ENCODE data around the gene ORC4.
"Not testable (repeated sequence)": the region's sequence is repeated elsewhere in the genome, so short reads cannot be mapped to it uniquely, and the experiment has no call there.

DNA sequence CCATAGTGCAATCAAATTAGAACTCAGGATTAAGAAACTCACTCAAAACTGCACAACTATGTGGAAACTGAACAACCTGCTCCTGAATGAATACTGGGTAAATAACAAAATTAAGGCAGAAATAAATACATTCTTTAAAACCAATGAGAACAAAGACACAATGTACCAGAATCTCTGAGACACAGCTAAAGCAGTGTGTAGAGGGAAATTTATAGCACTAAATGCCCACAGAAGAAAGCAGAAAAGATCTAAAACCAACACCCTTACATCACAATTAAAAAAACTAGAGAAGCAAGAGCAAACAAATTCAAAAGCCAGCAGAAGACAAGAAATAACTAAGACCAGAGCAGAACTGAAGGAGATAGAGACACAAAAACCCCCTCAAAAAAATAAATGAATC lies 18.1 kb downstream of the ORC4 start:
- TF ChIP-seq, protein P1, sequence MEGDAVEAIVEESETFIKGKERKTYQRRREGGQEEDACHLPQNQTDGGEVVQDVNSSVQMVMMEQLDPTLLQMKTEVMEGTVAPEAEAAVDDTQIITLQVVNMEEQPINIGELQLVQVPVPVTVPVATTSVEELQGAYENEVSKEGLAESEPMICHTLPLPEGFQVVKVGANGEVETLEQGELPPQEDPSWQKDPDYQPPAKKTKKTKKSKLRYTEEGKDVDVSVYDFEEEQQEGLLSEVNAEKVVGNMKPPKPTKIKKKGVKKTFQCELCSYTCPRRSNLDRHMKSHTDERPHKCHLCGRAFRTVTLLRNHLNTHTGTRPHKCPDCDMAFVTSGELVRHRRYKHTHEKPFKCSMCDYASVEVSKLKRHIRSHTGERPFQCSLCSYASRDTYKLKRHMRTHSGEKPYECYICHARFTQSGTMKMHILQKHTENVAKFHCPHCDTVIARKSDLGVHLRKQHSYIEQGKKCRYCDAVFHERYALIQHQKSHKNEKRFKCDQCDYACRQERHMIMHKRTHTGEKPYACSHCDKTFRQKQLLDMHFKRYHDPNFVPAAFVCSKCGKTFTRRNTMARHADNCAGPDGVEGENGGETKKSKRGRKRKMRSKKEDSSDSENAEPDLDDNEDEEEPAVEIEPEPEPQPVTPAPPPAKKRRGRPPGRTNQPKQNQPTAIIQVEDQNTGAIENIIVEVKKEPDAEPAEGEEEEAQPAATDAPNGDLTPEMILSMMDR (IDR thresholded peaks at IDR 0.05): not testable (repeated sequence)
- not testable (repeated sequence) for TF ChIP-seq EP300, POLR2A (IDR thresholded peaks at IDR 0.05)
